Glomerular visceral epithelial cell (primary cell): Measurements from ENCODE around the gene MARVELD3.
"Not testable (repeated sequence)": the region's sequence is repeated elsewhere in the genome, so short reads cannot be mapped to it uniquely, and the experiment has no call there.

ENCODE experiments used
- DNase-seq: peaks from one replicate; pipeline ENCODE4 v3.0.0-alpha.2; 2016; ENCODE audit errors: extremely low spot score

The MARVELD3 gene

DNA sequence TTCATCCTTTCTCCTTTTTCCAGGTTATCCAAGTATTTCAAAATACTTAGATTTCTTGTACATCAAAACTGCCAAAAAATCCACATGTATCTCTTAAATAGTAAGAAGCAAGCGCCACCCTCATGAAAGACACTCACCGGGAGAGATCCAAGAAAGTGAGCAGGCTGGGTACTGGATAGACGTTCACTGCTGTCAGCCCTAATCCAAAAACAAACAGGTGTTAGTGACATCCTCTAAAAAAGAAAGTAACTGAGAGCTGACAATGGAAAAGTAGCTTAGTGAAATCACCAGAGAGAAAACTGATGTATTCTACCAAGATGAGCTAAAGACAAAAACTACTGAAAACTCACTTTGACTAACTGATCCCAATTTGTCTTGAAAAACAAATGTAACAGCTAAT, 46.1 kb downstream of the MARVELD3 start:
- DNase-seq, result no peak

DNA sequence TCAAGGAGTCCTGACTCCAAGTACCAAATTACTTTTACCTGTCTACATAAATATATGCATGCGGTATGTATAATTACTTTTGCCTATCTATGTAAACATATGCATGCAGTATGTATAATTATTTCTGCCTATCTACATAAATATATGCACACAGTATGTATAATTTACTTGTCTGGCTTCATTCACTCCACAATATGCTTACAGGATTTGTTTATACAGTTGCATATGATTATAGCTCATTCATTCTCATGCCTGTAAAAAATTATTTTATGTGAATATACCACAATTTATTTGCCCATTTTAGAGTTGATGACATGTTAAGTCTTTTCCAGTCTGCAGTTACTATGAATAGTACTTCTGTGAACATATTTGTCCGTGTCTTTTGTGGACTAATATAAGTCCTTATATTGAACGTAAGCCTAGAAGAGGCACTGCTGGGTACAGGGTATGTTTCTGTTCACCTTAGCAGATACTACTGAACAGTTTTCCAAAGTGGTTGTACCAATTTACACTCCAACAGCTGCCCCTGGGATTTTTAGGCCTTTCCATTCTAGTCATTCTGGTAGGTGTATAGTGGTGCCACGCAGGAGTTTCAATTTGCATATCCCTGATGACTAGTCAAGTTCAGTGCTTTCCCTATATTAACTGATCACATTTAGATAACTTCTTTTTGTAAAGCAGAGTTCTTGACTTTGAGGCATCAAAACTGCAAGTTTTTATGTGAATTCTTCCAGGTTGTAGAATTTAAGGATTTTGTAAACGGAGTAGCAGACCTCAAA, 47.0 kb downstream of the MARVELD3 start:
- DNase-seq, result no peak

DNA sequence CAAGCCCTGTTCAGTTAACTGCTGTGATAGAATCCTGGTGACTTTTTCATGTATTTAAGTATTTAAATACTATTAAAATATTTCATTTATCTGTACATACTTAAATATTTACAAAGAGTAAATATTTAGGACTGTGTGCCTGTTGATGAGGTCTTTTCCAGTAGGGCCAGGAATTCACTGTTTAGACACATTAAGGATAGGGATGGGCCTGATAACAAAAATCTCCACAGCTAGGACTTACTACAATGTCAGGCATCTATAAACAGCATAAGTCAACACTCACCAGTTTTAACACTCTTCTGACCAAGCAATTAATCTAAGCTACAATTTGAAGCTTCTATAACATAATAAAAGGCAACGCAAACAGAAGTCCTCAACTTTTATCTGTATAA, 47.6 kb downstream of the MARVELD3 start:
- no peak for DNase-seq

DNA sequence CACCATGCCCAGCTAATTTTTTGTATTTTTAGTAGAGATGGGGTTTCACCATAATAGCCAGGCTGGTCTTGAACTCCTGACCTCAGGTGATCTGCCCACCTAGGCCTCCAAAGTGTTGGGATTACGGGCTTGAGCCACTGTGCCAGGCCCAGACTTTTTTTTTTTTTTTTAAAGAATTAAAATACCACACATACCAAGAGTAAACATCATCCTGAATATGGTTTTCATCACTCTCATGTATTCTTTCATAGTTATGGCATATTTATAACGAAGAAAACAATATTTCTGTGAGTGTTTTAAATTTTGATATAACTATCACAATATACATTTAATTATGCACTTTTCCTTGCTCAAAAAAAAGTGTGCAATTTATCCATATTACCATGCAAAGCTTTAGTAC, 48.2 kb downstream of the MARVELD3 start:
- DNase-seq, result no peak

DNA sequence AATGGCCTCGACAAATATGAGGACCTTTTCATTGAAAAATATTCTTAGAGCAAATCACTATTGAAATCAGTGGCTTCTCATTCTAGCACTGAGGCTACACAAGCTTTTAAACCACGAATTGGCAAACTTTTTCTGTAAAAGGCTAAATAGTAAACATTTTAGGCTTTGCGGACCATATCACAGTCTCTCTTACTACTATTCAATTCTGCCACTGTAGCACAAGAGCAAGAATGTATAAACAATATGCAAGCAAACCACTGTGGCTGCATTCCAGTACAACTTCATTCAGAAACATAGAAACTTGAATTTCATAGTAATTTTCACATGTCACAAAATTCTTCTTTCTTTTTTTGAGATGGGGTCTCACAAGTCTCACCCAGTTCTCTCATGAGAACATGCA, 49.4 kb downstream of the MARVELD3 start:
- no peak for DNase-seq

DNA sequence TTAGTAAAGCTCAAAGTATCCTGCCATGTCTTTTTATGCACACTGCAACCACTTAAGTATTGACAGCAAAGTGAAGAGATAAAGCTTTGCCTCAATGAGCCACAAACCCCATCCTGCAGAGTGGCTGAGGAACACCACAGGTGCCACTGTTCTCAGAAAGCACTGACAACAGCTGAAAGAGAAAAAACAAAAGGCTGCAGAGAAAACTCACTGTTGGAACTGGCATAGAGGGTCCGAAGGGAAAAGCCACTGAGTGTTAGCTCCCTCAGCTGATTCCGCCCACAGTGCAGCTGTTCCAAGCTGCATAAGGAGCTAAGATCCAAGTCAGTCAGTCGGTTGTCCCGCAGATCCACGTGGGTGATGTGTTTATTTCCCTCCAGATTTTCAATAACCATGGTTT, 50.3 kb downstream of the MARVELD3 start:
- no peak for DNase-seq

DNA sequence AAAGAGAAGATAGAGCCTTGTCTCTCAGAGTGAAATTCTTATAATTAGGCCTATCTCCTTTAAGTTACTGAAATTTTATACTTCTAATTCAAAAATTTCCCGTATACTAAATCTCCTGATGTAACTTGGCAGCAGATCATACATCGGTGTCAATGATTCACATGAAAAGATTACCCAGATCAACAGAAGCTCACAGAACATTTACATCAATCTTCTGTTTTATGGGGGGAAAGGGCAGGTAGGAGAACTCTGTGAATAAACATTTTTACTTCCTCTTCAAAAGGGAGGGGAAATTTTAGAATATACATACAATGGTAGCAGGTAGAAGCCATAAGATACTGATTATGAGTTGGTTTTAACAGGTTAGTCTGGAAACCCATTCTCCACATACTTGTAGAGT, 55.4 kb downstream of the MARVELD3 start:
- DNase-seq, result no peak

DNA sequence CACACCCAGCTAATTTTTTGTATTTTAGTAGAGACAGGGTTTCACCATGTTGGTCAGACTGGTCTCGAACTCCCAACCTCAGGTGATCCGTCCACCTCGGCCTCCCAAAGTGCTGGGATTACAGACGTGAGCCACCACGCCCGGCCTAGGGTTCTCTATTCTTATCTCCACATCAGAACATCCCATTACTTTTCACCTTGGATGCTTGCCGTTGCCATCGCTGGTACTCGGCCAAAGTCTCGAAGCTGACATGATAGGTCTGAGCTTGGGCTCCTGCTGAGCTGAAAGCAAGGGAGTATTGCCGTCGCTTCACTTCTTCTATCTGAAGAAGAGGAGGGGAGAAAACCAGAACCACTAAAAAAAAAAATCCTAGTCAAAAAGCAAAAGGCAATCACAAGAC, 58.3 kb downstream of the MARVELD3 start:
- not testable (repeated sequence) for DNase-seq
